HCT116 (cell line): ENCODE results near the gene RANGAP1. TPM values are rescaled to one million over a fixed set of nuclear protein-coding genes. Genes with fewer than 3 reads are reported as not detected.

Experiments used
- ATAC-seq: fragments of 200-7000 bp; cut with Tn5 transposase; 2 replicates; pipeline ENCODE4 v1.9.1; 2020; ENCODE audit warnings: mild to moderate bottlenecking, moderate library complexity
- BruUV-seq: library from RNA; stranded (reverse); fragments of 400-500 nt; replicated peaks from 2 replicates; lab custom pipeline; 2021; lab: Mats Ljungman, UMichigan
- CTCF ChIA-PET: fragments of 300-600 bp; sonication (Branson Sonifier 250); formaldehyde crosslinking; loops from one replicate; lab custom pipeline; 2021; ENCODE audit warnings: antibody characterized with exemption; lab: Charles Lee
- POLR2A ChIA-PET: fragments of 300-600, 350-600 bp; sonication (Branson Sonifier 250); formaldehyde crosslinking; loops from one replicate; lab custom pipeline; 2021; ENCODE audit warnings: antibody characterized with exemption; lab: Charles Lee
- RAD21 ChIA-PET, 2 experiments: fragments of 300-600 bp; sonication (Branson Sonifier 250); formaldehyde crosslinking; loops; one replicate each; lab custom pipeline; 2023; ENCODE audit warnings: low total read pairs in 2 of 2; ENCODE audit not compliant: uncharacterized antibody in 2 of 2, unreplicated experiment in 2 of 2, low non-redundant PET in 1 of 2; lab: Charles Lee
- DNase-seq: peaks from one replicate; pipeline ENCODE4 v3.0.0-alpha.2; 2010; ENCODE audit warnings: low read depth, low spot score
- H2AFZ ChIP-seq: fragments of 200-600 bp; shearing (Covaris generic), sonication (generic); 2 replicates; pipeline ENCODE4 v1.6.1; 2017; ENCODE audit warnings: low read depth, mixed run types, mixed read lengths, antibody characterized with exemption, low read length; ENCODE audit not compliant: poor library complexity, severe bottlenecking
- H3K27ac ChIP-seq: 2 replicates; pipeline ENCODE4 v1.5.1; 2012; ENCODE audit warnings: low read depth, low read length
- H3K27me3 ChIP-seq: fragments of 200-600 bp; sonication (generic); 2 replicates; pipeline ENCODE4 v1.6.1; 2016; ENCODE audit warnings: mixed run types, low read length, mixed read lengths; ENCODE audit not compliant: insufficient read depth
- H3K36me3 ChIP-seq, 2 experiments: fragments of 200-500 bp in 1 of 2; fragments of 200-600 bp in 1 of 2; sonication (Bioruptor generic) in 1 of 2; sonication (generic) in 1 of 2; 2 replicates each; pipeline versions ENCODE4 v1.5.1 to v1.6.1; 2014 to 2016; ENCODE audit warnings: low read length in 2 of 2, inconsistent platforms in 1 of 2, mixed read lengths in 1 of 2, mixed run types in 1 of 2; ENCODE audit not compliant: insufficient read depth in 2 of 2, control insufficient read depth in 1 of 2
- H3K4me1 ChIP-seq, 2 experiments: fragments of 200-600 bp in 1 of 2; sonication (generic) in 1 of 2; 2 replicates each; pipeline versions ENCODE4 v1.5.1 to v1.6.1; 2012 to 2017; ENCODE audit warnings: low read length in 2 of 2, inconsistent platforms in 1 of 2, mild to moderate bottlenecking in 1 of 2, mixed read lengths in 1 of 2, mixed run types in 1 of 2, moderate library complexity in 1 of 2; ENCODE audit not compliant: insufficient read depth in 2 of 2, control insufficient read depth in 1 of 2
- H3K4me2 ChIP-seq: fragments of 200-600 bp; sonication (generic); 2 replicates; pipeline ENCODE4 v1.6.1; 2017; ENCODE audit warnings: mixed run types, low read length, mixed read lengths
- H3K4me3 ChIP-seq, 2 experiments: fragments of 200-600 bp in 1 of 2; sonication (generic) in 1 of 2; replicated peaks in 1 of 2; 2 replicates each; pipeline ENCODE4 v1.5.1; 2011 to 2016; ENCODE audit warnings: low read length in 2 of 2, control low read depth in 1 of 2, low read depth in 1 of 2, mild to moderate bottlenecking in 1 of 2, mixed read lengths in 1 of 2, mixed run types in 1 of 2
- H3K79me2 ChIP-seq: fragments of 200-600 bp; sonication (generic); 2 replicates; pipeline ENCODE4 v1.6.1; 2017; ENCODE audit warnings: mild to moderate bottlenecking, mixed run types, low read length, moderate library complexity, mixed read lengths; ENCODE audit not compliant: insufficient read depth
- H3K9ac ChIP-seq: fragments of 200-600 bp; sonication (generic); 2 replicates; pipeline ENCODE4 v1.6.1; 2016; ENCODE audit warnings: low read length, mixed read lengths
- H3K9me2 ChIP-seq: fragments of 200-600 bp; sonication (generic), shearing (Covaris generic); 2 replicates; pipeline ENCODE4 v1.6.1; 2017; ENCODE audit warnings: mixed run types, mild to moderate bottlenecking, moderate library complexity; ENCODE audit not compliant: insufficient read depth
- H3K9me3 ChIP-seq, 2 experiments: fragments of 200-500 bp in 1 of 2; fragments of 200-600 bp in 1 of 2; sonication (Bioruptor generic) in 1 of 2; sonication (generic) in 1 of 2; 2 replicates each; pipeline ENCODE4 v1.6.1; 2014 to 2017; ENCODE audit warnings: low read length in 2 of 2, mixed read lengths in 2 of 2, inconsistent platforms in 1 of 2, low read depth in 1 of 2, mild to moderate bottlenecking in 1 of 2, mixed run types in 1 of 2, moderate library complexity in 1 of 2; ENCODE audit not compliant: control insufficient read depth in 1 of 2, insufficient read depth in 1 of 2
- H4K20me1 ChIP-seq: fragments of 200-600 bp; sonication (generic), shearing (Covaris generic); 2 replicates; pipeline ENCODE4 v1.6.1; 2017; ENCODE audit warnings: mixed run types, mild to moderate bottlenecking, moderate library complexity; ENCODE audit not compliant: insufficient read depth
- CBX3 ChIP-seq: IDR thresholded peaks from 2 replicates; pipeline ENCODE4 v1.6.1; 2012; ENCODE audit warnings: low read depth
- EGR1 ChIP-seq: IDR thresholded peaks from 2 replicates; pipeline ENCODE4 v1.6.1; 2012; ENCODE audit warnings: low read depth
- EZH2 ChIP-seq: fragments of 200-600 bp; sonication (generic); IDR thresholded peaks from 2 replicates; pipeline ENCODE4 v1.6.1; 2017; ENCODE audit warnings: antibody characterized with exemption, mixed run types
- EZH2phosphoT487 ChIP-seq: fragments of 200-600 bp; IDR thresholded peaks from 2 replicates; pipeline ENCODE4 v1.6.1; 2018; ENCODE audit warnings: antibody characterized with exemption, borderline replicate concordance
- FOSL1 ChIP-seq: IDR thresholded peaks from 2 replicates; pipeline ENCODE4 v1.6.1; 2012; ENCODE audit warnings: low read depth
- JUND ChIP-seq: IDR thresholded peaks from 2 replicates; pipeline ENCODE4 v1.6.1; 2012
- POLR2A ChIP-seq: IDR thresholded peaks from 2 replicates; pipeline ENCODE4 v1.7.0; 2011; ENCODE audit warnings: borderline replicate concordance; ENCODE audit not compliant: insufficient read depth, insufficient read length; ENCODE audit errors: extremely low read depth
- RAD21 ChIP-seq: IDR thresholded peaks from 2 replicates; pipeline ENCODE4 v1.6.1; 2012; ENCODE audit warnings: low read depth, mild to moderate bottlenecking
- SIN3A ChIP-seq: IDR thresholded peaks from 2 replicates; pipeline ENCODE4 v1.6.1; 2012; ENCODE audit warnings: low read depth
- SP1 ChIP-seq: IDR thresholded peaks from 2 replicates; pipeline ENCODE4 v1.6.1; 2012; ENCODE audit warnings: low read depth
- SRF ChIP-seq: IDR thresholded peaks from 2 replicates; pipeline ENCODE4 v1.6.1; 2012; ENCODE audit warnings: low read depth
- TCF7L2 ChIP-seq: IDR thresholded peaks from 2 replicates; pipeline ENCODE4 v1.7.0; 2011; ENCODE audit warnings: borderline replicate concordance, inconsistent platforms; ENCODE audit not compliant: insufficient read depth, insufficient read length; ENCODE audit errors: extremely low read depth
- YY1 ChIP-seq: IDR thresholded peaks from 2 replicates; pipeline ENCODE4 v1.6.1; 2011; ENCODE audit warnings: low read length, low read depth, moderate library complexity, mild to moderate bottlenecking; ENCODE audit not compliant: insufficient replicate concordance; ENCODE audit errors: extremely low read depth
- ZFX ChIP-seq: fragments of 450-650 bp; IDR thresholded peaks from 2 replicates; pipeline ENCODE4 v1.6.1; 2017
- ZNF274 ChIP-seq: fragments of 200-500 bp; sonication (Bioruptor generic); IDR thresholded peaks from 2 replicates; pipeline ENCODE4 v1.6.1; 2014; ENCODE audit warnings: mild to moderate bottlenecking, low read depth, low read length, inconsistent platforms
- intact Hi-C: fragments of 100-400 bp; cut with micrococcal nuclease; formaldehyde crosslinking; loops from 2 replicates; pipeline ENCODE4 v1.10.0; 2022
- total RNA-seq: library from RNA; stranded (reverse); gene quantifications from one replicate; pipeline ENCODE4 v1.2.1, GENCODE V29; 2021; ENCODE audit not compliant: unreplicated experiment
- TF ChIP-seq, protein P1 (sequence below): IDR thresholded peaks from 2 replicates; pipeline ENCODE4 v1.6.1; 2011; ENCODE audit warnings: mild to moderate bottlenecking, low read length, moderate library complexity; ENCODE audit not compliant: insufficient replicate concordance; ENCODE audit errors: extremely low read depth
- TF ChIP-seq, protein P2 (sequence below): IDR thresholded peaks from 2 replicates; pipeline ENCODE4 v1.6.1; 2012; ENCODE audit warnings: low read depth
- TF ChIP-seq, protein P3 (sequence below), 3 experiments: fragments of 200-600 bp in 1 of 3; sonication (generic) in 1 of 3; IDR thresholded peaks in 2 of 3; conservative IDR thresholded peaks in 1 of 3; 2 replicates each; pipeline ENCODE4 v1.5.1; 2012 to 2017; ENCODE audit warnings: low read depth in 2 of 3, low read length in 2 of 3, antibody characterized with exemption in 1 of 3, borderline replicate concordance in 1 of 3, control low read depth in 1 of 3, mild to moderate bottlenecking in 1 of 3, mixed read lengths in 1 of 3, mixed run types in 1 of 3, moderate library complexity in 1 of 3; ENCODE audit not compliant: insufficient read depth in 1 of 3

RANGAP1 gene
- total RNA-seq, 1 experiment from 2014 or later, result 121 TPM

DNA sequence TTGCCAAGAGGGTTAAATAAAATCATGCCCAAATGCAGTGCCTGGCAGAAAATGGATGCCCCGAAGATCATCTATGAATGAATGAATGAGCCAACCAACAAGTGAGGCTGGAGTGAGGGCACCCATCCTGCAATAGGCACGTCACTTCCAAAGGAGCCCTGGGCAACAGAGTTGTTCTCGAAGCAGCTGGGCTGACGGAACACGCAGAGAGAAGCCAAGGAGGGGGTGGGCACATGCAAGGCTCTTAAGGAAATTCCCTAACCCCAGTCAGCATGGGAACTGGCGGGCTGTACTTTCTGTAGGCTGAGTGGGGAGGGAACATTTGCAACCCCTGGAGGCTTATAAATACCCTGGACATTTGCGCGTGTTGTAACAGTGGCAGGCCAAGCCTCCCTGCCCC lies 33.6 kb downstream of the RANGAP1 start (continued):
- TF ChIP-seq EGR1, result no peak

DNA sequence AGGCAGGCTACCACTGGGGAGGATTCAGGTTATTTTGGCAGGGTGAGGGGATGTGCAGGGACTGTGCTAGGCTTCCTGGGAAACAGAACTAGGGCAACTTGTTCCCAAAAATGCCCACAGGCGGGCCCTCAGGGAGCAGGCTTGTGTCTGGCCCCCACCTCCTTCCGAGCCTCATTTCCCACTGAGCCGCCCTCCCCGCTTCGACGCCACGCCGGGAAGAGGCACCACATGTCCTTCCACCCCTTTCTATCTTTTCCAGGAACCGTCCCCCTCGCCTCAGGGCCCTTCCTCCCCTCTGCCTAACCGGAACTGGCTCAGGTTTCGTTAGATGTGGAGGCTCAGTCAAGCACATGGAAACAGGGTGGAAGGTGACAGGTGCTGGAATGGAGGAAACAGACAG lies 35.9 kb downstream of the RANGAP1 start:
- Histone ChIP-seq H2AFZ (no peak overlapping the region), H3K4me1 (no peaks in the 10 kb centered on the region), H3K9me3 (no peaks in the 10 kb centered on the region), H3K27ac (no peak overlapping the region), H3K4me2 (no peak overlapping the region), H3K9me2 (no peaks in the 10 kb centered on the region), H3K9ac (no peak overlapping the region), H3K27me3 (no peaks in the 10 kb centered on the region), H3K79me2 (0 out of 2 replicates have a peak, but pooled peaks cover 3% of the 10 kb centered on the region), H3K4me3 (no peak overlapping the region)
- DNase-seq (no peak), ATAC-seq (no peak)
- ChIA-PET RAD21 (no interaction called here), POLR2A (no interaction called here)
- no TSS peak for BruUV-seq
- TF ChIP-seq, protein P1, sequence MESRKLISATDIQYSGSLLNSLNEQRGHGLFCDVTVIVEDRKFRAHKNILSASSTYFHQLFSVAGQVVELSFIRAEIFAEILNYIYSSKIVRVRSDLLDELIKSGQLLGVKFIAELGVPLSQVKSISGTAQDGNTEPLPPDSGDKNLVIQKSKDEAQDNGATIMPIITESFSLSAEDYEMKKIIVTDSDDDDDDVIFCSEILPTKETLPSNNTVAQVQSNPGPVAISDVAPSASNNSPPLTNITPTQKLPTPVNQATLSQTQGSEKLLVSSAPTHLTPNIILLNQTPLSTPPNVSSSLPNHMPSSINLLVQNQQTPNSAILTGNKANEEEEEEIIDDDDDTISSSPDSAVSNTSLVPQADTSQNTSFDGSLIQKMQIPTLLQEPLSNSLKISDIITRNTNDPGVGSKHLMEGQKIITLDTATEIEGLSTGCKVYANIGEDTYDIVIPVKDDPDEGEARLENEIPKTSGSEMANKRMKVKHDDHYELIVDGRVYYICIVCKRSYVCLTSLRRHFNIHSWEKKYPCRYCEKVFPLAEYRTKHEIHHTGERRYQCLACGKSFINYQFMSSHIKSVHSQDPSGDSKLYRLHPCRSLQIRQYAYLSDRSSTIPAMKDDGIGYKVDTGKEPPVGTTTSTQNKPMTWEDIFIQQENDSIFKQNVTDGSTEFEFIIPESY, result no peak
- TF ChIP-seq RAD21 (no peak), POLR2A (no peak), TCF7L2 (no peak), JUND (no peak), SP1 (no peak), CBX3 (no peak), YY1 (no peak), EZH2phosphoT487 (no peak), EGR1 (no peak), SRF (no peak), ZFX (no peak), FOSL1 (no peak), SIN3A (no peak), ZNF274 (no peak), EZH2 (no peak)
- TF ChIP-seq, protein P2, sequence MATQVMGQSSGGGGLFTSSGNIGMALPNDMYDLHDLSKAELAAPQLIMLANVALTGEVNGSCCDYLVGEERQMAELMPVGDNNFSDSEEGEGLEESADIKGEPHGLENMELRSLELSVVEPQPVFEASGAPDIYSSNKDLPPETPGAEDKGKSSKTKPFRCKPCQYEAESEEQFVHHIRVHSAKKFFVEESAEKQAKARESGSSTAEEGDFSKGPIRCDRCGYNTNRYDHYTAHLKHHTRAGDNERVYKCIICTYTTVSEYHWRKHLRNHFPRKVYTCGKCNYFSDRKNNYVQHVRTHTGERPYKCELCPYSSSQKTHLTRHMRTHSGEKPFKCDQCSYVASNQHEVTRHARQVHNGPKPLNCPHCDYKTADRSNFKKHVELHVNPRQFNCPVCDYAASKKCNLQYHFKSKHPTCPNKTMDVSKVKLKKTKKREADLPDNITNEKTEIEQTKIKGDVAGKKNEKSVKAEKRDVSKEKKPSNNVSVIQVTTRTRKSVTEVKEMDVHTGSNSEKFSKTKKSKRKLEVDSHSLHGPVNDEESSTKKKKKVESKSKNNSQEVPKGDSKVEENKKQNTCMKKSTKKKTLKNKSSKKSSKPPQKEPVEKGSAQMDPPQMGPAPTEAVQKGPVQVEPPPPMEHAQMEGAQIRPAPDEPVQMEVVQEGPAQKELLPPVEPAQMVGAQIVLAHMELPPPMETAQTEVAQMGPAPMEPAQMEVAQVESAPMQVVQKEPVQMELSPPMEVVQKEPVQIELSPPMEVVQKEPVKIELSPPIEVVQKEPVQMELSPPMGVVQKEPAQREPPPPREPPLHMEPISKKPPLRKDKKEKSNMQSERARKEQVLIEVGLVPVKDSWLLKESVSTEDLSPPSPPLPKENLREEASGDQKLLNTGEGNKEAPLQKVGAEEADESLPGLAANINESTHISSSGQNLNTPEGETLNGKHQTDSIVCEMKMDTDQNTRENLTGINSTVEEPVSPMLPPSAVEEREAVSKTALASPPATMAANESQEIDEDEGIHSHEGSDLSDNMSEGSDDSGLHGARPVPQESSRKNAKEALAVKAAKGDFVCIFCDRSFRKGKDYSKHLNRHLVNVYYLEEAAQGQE, result no peak
- TF ChIP-seq, protein P3, sequence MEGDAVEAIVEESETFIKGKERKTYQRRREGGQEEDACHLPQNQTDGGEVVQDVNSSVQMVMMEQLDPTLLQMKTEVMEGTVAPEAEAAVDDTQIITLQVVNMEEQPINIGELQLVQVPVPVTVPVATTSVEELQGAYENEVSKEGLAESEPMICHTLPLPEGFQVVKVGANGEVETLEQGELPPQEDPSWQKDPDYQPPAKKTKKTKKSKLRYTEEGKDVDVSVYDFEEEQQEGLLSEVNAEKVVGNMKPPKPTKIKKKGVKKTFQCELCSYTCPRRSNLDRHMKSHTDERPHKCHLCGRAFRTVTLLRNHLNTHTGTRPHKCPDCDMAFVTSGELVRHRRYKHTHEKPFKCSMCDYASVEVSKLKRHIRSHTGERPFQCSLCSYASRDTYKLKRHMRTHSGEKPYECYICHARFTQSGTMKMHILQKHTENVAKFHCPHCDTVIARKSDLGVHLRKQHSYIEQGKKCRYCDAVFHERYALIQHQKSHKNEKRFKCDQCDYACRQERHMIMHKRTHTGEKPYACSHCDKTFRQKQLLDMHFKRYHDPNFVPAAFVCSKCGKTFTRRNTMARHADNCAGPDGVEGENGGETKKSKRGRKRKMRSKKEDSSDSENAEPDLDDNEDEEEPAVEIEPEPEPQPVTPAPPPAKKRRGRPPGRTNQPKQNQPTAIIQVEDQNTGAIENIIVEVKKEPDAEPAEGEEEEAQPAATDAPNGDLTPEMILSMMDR (IDR thresholded peaks at IDR 0.05 in 2 of 3, conservative IDR thresholded peaks at IDR 0.05 in 1 of 3; ENCODE audit: borderline replicate concordance in 1 of 3, insufficient read depth in 1 of 3, low read depth in 2 of 3, low read length in 2 of 3), result no peak
- TF ChIP-seq, all 23 proteins: peak for 0
- intact Hi-C loops, result no loop called here
- Histone ChIP-seq H4K20me1 (no peaks in the 10 kb centered on the region), H3K36me3 (peaks cover 44 to 85% of the 10 kb centered on the region in 2 experiments)
- CTCF ChIA-PET, result no interaction called here
